Measurements from ENCODE around the gene PYGM. TPM values are rescaled to one million over a fixed set of nuclear protein-coding genes. Genes with fewer than 3 reads are reported as not detected.

PYGM gene
- total RNA-seq, 2 donors from 2014 or later: 17.8 to 84.7 TPM

- TF ChIP-seq CTCF (IDR thresholded peaks at IDR 0.05): no peak
- DNase-seq (ENCODE audit: low spot score): no peak
- no peak overlapping the region for H3K4me3 ChIP-seq
- no peaks in the 10 kb centered on the region for H3K27me3 ChIP-seq
- no peaks in the 10 kb centered on the region for H3K9me3 ChIP-seq
- no peak overlapping the region for H3K27ac ChIP-seq
- peaks cover 13% of the 10 kb centered on the region for H3K36me3 ChIP-seq
- H3K4me1 ChIP-seq: peaks cover 0 to 10% of the 10 kb centered on the region in 2 donors
Observed at GRCh38 chr11:64750361-64751054, 9.3 kb downstream of the PYGM start.

GRCh38 chr11:64747961-64748665, 11.7 kb downstream of the PYGM start:
- no peak for TF ChIP-seq CTCF (IDR thresholded peaks at IDR 0.05)
- no peak for DNase-seq (ENCODE audit: low spot score)

GRCh38 chr11:64746486-64746885, 13.3 kb downstream of the PYGM start:
- no peaks in the 10 kb centered on the region for H3K27me3 ChIP-seq
- no peak overlapping the region for H3K4me3 ChIP-seq
- peak overlapping the region; percentile 93 to 94 for H3K27ac ChIP-seq
- DNase-seq (ENCODE audit: low spot score): no peak
- no peaks in the 10 kb centered on the region for H3K9me3 ChIP-seq
- peaks cover 0 to 45% of the 10 kb centered on the region in 2 donors for H3K4me1 ChIP-seq
- peaks cover 3% of the 10 kb centered on the region for H3K36me3 ChIP-seq
- TF ChIP-seq CTCF (IDR thresholded peaks at IDR 0.05): no peak

More at GRCh38 chr11:64747961-64748665, 11.7 kb downstream of the PYGM start:
- no peak overlapping the region for H3K4me3 ChIP-seq
- peaks cover 13% of the 10 kb centered on the region for H3K36me3 ChIP-seq
- peaks cover 0 to 30% of the 10 kb centered on the region in 2 donors for H3K4me1 ChIP-seq
- H3K9me3 ChIP-seq: no peaks in the 10 kb centered on the region
- no peaks in the 10 kb centered on the region for H3K27me3 ChIP-seq
- no peak overlapping the region for H3K27ac ChIP-seq

GRCh38 chr11:64745521-64746328, 14.0 kb downstream of the PYGM start:
- no peak for TF ChIP-seq CTCF (IDR thresholded peaks at IDR 0.05)
- no peaks in the 10 kb centered on the region for H3K9me3 ChIP-seq
- peak overlapping the region; percentile 54 to 69 for H3K4me3 ChIP-seq
- H3K27ac ChIP-seq: peak overlapping the region; percentile 93 to 94
- peak; percentile 92 for DNase-seq (ENCODE audit: low spot score)
- peaks cover 0 to 45% of the 10 kb centered on the region in 2 donors for H3K4me1 ChIP-seq
- no peaks in the 10 kb centered on the region for H3K36me3 ChIP-seq
- H3K27me3 ChIP-seq: no peaks in the 10 kb centered on the region

GRCh38 chr11:64745189-64745520, 14.6 kb downstream of the PYGM start:
- no peak for TF ChIP-seq CTCF (IDR thresholded peaks at IDR 0.05)
- peak; percentile 80 for DNase-seq (ENCODE audit: low spot score)
- H3K36me3 ChIP-seq: no peaks in the 10 kb centered on the region
- H3K4me1 ChIP-seq: peaks cover 0 to 45% of the 10 kb centered on the region in 2 donors
- H3K27ac ChIP-seq: peak overlapping the region; percentile 93 to 94
- H3K27me3 ChIP-seq: no peaks in the 10 kb centered on the region
- no peaks in the 10 kb centered on the region for H3K9me3 ChIP-seq
- H3K4me3 ChIP-seq: peak overlapping the region; percentile 54 to 69
